Motor neuron (in vitro differentiated cells): ENCODE results near the gene SMIM20. TPM values are rescaled to one million over a fixed set of nuclear protein-coding genes. Genes with fewer than 3 reads are reported as not detected.

Experiments used
- ATAC-seq, 8 experiments: fragments of 200-7000 bp; cut with Tn5 transposase; replicated peaks in 6 of 8; 2 replicates each; pipeline ENCODE4 v1.8.0; 2021; ENCODE audit warnings: mild to moderate bottlenecking in 8 of 8, moderate library complexity in 8 of 8
- H3K27ac ChIP-seq, 2 donors: fragments of 250-450 bp; sonication (Bioruptor Pico); 2 replicates each; pipeline ENCODE4 v1.9.0; 2021; ENCODE audit warnings: antibody characterized with exemption in 2 of 2, mild to moderate bottlenecking in 2 of 2, moderate library complexity in 1 of 2
- H3K4me1 ChIP-seq, 2 donors: fragments of 250-450 bp; sonication (Bioruptor Pico); replicated peaks in 1 of 2; 2 replicates each; pipeline ENCODE4 v1.6.1; 2021; ENCODE audit warnings: antibody characterized with exemption in 2 of 2, mild to moderate bottlenecking in 2 of 2, moderate library complexity in 1 of 2
- H3K4me3 ChIP-seq, 5 donors: fragments of 250-450 bp; sonication (Bioruptor Pico); 2 replicates each; pipeline ENCODE4 v1.9.0; 2021; ENCODE audit warnings: antibody characterized with exemption in 5 of 5, mild to moderate bottlenecking in 5 of 5, moderate library complexity in 4 of 5
- WGBS, 10 experiments: fragments of 450-650 bp; shearing (Covaris generic); methylation state at CpG; one replicate each; pipeline ENCODE4 v1.0.0; 2022; 5-methylcytosine and 5-hydroxymethylcytosine counted together
- in situ Hi-C, 9 experiments: fragments of 400-800 bp; cut with MboI; loops; one replicate each; pipeline ENCODE4 v1.15.0; 2021; ENCODE audit warnings: low sequenced_read_pairs in 9 of 9, low pct_unique_long_range_greater_than_20kb in 2 of 9; ENCODE audit not compliant: unreplicated experiment in 9 of 9
- total RNA-seq, 8 experiments: library from RNA; unstranded; fragments of 300-600 nt; gene quantifications; 2 replicates each; pipeline versions ENCODE4 v1.2.3 to v1.2.4, GENCODE V29; 2022

SMIM20 gene
- total RNA-seq, 8 experiments from 2014 or later: 26.8 to 62.5 (median 34.5) TPM

- 59 to 88% (median 81%) methylated on average over 3 to 7 of the region's 7 CpGs for WGBS, 10 experiments
- peak in 4 of 8 experiments; percentile 14 to 44 (median 33) for ATAC-seq
Observed at GRCh38 chr4:25879991-25880651, 33.9 kb upstream of the SMIM20 start.

GRCh38 chr4:25881193-25881592, 32.8 kb upstream of the SMIM20 start:
- no peak overlapping the region for H3K4me3 ChIP-seq
- H3K4me1 ChIP-seq: peaks cover 20 to 29% of the 10 kb centered on the region in 2 donors
- no peak overlapping the region for H3K27ac ChIP-seq
- WGBS, 10 experiments: 52 to 96% (median 79%) methylated on average over 2 to 4 of the region's 4 CpGs
- ATAC-seq: no peak
- in situ Hi-C loops: no loop called here

More at GRCh38 chr4:25879991-25880651, 33.9 kb upstream of the SMIM20 start:
- Histone ChIP-seq H3K4me1 (peaks cover 20 to 29% of the 10 kb centered on the region in 2 donors), H3K27ac (no peak overlapping the region), H3K4me3 (no peak overlapping the region)
- in situ Hi-C loops: no loop called here

DNA sequence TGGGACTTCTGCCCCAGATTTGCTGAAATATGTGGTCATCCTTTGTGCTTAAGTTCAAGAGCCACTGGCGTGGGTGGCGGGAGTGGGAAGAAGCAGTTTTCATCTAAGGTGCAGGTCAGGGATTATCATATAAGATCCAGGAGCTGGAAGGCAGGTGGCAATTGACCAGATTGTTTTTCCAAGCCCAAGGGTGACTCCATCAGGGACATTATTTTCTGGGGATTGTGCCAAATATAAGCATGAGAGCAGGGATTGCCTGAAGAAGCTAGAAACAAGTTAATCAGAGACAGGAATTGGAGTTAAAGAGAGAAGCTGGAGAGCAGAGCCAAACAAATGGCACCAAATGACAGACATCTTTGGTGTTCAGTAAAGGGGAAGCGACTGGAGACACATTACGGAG, 31.8 kb upstream of the SMIM20 start:
- 30 to 100% (median 100%) methylated on average over 1 to 4 of the region's 4 CpGs; no CpG with 5 or more reads in 3 of the 10 experiments for WGBS, 10 experiments
- ATAC-seq: no peak
- in situ Hi-C loops: no loop called here
- Histone ChIP-seq H3K27ac (no peak overlapping the region), H3K4me3 (no peak overlapping the region), H3K4me1 (peaks cover 20 to 29% of the 10 kb centered on the region in 2 donors)

DNA sequence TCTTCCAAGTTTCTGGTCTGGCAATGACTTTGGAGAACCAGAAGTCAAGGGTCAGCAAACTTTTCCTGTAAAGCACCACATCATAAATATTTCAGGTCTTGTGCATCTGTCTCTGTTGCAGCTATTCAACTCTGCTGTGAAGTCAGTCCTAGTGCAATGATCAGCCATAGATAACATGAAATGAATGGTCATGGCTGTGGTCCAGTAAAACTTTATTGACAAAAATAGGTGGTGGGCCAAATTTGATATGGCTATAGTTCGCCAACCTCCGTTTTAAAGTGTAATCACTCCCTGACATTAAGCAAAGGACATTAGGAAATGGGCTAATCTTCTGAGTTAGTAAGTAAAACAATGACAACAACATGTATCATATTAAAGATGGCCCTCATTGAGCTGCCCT, 30.5 kb upstream of the SMIM20 start:
- no peak for ATAC-seq
- Histone ChIP-seq H3K4me1 (peaks cover 20 to 23% of the 10 kb centered on the region in 2 donors), H3K27ac (no peak overlapping the region), H3K4me3 (no peak overlapping the region)
- in situ Hi-C loops: no loop called here
- 35 to 100% (median 87%) methylated on average over 1 to 2 of the region's 2 CpGs; no CpG with 5 or more reads in 1 of the 10 experiments for WGBS, 10 experiments

DNA sequence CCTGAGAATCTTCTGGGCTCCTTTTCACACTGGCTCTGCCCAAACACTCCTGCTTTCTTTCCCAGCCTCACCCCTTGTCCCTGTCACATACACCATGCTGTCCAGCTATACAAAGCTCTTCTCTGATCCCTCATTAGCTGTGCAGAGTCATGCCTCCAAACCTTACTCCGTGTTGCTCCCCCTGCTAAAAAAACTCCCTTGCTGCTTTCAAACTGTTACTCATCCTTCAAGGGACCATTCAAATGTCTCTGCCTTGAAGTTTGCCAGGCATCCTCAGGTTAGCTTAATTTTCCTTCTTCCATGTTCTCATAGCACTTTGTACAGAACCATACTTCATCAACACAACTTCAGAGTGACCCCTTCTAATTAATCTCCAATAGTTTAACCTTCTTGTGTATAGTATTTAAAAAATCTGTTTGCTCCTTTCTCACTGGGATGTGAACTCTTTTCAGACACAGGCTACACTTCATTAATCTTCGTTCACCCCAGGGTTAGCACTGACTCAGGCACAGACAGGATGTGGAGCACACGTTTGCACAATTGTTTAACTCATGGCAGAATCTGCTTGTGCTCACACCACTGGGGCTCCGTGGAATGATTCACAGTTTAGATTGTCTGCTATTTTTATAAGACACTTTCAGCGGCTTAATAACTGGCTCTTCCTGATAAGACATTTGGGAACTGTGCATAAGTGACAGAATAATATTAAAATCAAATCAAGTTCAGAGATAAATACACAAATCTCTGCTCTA, 29.8 kb upstream of the SMIM20 start:
- no peak overlapping the region for H3K27ac ChIP-seq
- 0 to 52% (median 18%) methylated on average over 1 to 5 of the region's 5 CpGs; no CpG with 5 or more reads in 1 of the 10 experiments for WGBS, 10 experiments
- ATAC-seq: peak in 7 of 8 experiments; percentile 24 to 90 (median 76)

DNA sequence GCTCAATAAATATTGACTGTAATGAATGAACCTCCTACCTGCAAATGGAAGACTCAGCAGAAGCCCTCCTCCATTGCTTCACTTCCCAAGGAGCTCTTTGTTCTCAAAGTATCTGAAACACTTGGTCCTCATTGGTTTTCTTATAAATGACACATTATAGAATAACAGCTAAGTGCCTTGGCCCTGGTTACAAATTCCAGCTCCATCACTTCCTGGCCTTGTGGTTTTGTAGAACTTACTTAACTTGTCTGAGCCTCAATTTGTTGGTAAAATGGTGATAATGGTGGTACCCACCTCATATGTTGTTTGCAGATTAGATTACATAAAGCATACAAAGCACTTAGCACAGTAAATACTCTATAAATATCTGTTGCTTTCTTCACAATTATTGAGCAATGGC, 25.2 kb upstream of the SMIM20 start:
- ATAC-seq: no peak
- Histone ChIP-seq H3K4me1 (peaks cover 35 to 36% of the 10 kb centered on the region in 2 donors), H3K27ac (no peak overlapping the region), H3K4me3 (no peak overlapping the region)
- in situ Hi-C loops: no loop called here

More for the DNA sequence above, 29.8 kb upstream of the SMIM20 start:
- in situ Hi-C loops: no loop called here
- H3K4me3 ChIP-seq: no peak overlapping the region
- H3K4me1 ChIP-seq: peaks cover 20% of the 10 kb centered on the region in 2 donors

GRCh38 chr4:25889589-25890503, 24.2 kb upstream of the SMIM20 start:
- Histone ChIP-seq H3K27ac (peak overlapping the region; percentile 61 to 84), H3K4me3 (no peak overlapping the region), H3K4me1 (peaks cover 24 to 28% of the 10 kb centered on the region in 2 donors)
- whole genome bisulfite sequencing, 10 experiments: 37 to 95% (median 86%) methylated on average over 2 to 9 of the region's 14 CpGs; no CpG with 5 or more reads in 1 of the 10 experiments
- in situ Hi-C loops: no loop called here
- ATAC-seq: peak in 5 of 8 experiments; percentile 88 to 91 (median 89)

- WGBS, 10 experiments: 45 to 96% (median 60%) methylated on average over 2 to 10 of the region's 11 CpGs; no CpG with 5 or more reads in 1 of the 10 experiments
- peak in 5 of 8 experiments; percentile 53 to 81 (median 75) for ATAC-seq
- peaks cover 22 to 28% of the 10 kb centered on the region in 2 donors for H3K4me1 ChIP-seq
- peak overlapping the region; percentile 61 to 84 for H3K27ac ChIP-seq
- H3K4me3 ChIP-seq: no peak overlapping the region
- in situ Hi-C loops: no loop called here
Observed at GRCh38 chr4:25890571-25891485, 23.2 kb upstream of the SMIM20 start.

DNA sequence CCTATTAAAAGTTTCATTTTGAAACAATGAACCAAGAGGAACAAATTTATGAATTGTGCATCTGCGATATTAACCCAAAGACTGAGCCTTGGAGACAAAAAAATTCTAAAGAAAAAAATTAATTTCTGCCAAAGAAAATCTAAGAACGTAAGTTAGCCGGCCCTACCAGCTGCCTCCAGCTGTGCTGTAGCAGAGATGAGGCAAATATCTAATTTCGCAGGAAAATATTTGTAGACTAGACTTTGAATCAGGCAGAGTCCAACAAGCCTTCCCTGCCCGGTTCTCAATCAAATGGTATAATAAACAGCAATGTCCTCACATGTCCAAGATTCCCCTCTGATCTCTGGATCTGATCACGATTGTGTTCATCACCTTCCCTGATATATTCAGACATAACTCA, 21.2 kb upstream of the SMIM20 start:
- 65 to 98% (median 76%) methylated on average over 2 to 6 of the region's 6 CpGs; no CpG with 5 or more reads in 3 of the 10 experiments for WGBS, 10 experiments
- no peak overlapping the region for H3K27ac ChIP-seq
- in situ Hi-C loops: no loop called here
- no peak overlapping the region for H3K4me3 ChIP-seq
- peaks cover 22 to 28% of the 10 kb centered on the region in 2 donors for H3K4me1 ChIP-seq
- no peak for ATAC-seq

DNA sequence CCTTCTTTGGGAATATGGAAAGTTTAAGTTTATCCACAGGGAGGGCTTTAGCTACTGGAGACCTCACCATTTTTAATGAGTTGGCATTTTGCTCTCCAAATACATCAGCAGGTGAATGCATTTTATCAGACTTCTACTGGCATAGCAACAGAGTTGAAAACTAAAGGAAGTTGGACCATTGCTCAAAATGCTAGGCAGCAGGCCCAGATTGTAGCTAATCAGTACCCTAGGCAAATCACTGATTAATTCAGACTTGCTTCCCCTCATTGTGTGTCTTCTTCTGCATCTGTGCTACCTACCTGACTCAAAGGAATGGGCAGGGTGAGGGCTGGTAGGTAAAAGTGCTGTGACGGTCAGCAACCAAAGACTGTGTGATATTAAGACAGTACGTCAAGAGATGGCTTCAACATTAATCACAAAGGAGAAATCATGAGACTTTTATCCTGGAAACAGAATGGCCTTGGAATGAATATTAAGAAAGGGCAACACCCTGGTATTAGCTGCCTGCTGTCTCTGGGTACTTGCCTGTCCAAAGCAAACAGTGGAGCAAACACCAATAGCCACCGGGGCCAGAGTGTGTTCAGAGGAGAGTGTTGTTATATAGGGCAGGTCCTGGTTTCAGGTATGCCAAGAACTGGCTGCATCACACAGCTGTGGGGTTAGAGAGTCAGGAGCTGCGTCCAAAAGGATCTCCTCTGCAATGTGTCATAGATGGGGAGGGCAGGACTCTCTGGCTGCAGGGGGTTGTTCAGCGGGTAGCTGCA, 17.1 kb upstream of the SMIM20 start:
- H3K4me1 ChIP-seq: peaks cover under 1% of the 10 kb centered on the region in 2 donors
- peak in 1 of 8 experiments; percentile 41 for ATAC-seq
- no peak overlapping the region for H3K27ac ChIP-seq
- in situ Hi-C loops: no loop called here
- 50 to 100% (median 88%) methylated on average over 2 to 4 of the region's 5 CpGs; no CpG with 5 or more reads in 4 of the 10 experiments for WGBS, 10 experiments
- no peak overlapping the region for H3K4me3 ChIP-seq

DNA sequence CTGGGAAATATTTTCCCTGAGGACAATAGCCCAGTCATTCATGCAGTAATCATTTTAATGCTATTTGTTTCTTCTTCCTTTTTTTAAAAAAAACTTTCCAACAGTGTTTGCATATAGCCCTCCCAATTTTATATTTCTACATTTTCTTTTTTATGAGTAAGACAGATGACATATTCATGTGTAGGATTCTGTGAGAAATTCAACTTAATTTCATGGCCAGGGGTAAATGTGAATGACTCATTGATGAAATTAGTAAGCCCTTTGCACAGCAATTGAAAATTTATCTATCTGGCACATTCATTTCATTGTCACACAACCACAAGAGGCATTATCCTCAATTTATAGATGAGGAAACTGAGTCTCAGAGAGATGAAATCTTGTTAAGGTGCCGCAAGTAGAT, 13.7 kb upstream of the SMIM20 start:
- H3K27ac ChIP-seq: no peak overlapping the region
- no peak for ATAC-seq
- WGBS, 10 experiments: 83 to 100% (median 100%) methylated on average over 1 of the region's 1 CpG; no CpG with 5 or more reads in 3 of the 10 experiments
- no peak overlapping the region for H3K4me3 ChIP-seq
- in situ Hi-C loops: no loop called here
- peaks cover 0 to 3% of the 10 kb centered on the region in 2 donors for H3K4me1 ChIP-seq
